HCT116 (cell line): ENCODE results near the gene ZFP1. TPM values are rescaled to one million over a fixed set of nuclear protein-coding genes. Genes with fewer than 3 reads are reported as not detected.

ENCODE experiments used
- ATAC-seq: fragments of 200-7000 bp; cut with Tn5 transposase; 2 replicates; pipeline ENCODE4 v1.9.1; 2020; ENCODE audit warnings: mild to moderate bottlenecking, moderate library complexity
- BruUV-seq: library from RNA; stranded (reverse); fragments of 400-500 nt; replicated peaks from 2 replicates; lab custom pipeline; 2021; lab: Mats Ljungman, UMichigan
- CTCF ChIA-PET: fragments of 300-600 bp; sonication (Branson Sonifier 250); formaldehyde crosslinking; loops from one replicate; lab custom pipeline; 2021; ENCODE audit warnings: antibody characterized with exemption; lab: Charles Lee
- POLR2A ChIA-PET: fragments of 300-600, 350-600 bp; sonication (Branson Sonifier 250); formaldehyde crosslinking; loops from one replicate; lab custom pipeline; 2021; ENCODE audit warnings: antibody characterized with exemption; lab: Charles Lee
- RAD21 ChIA-PET, 2 experiments: fragments of 300-600 bp; sonication (Branson Sonifier 250); formaldehyde crosslinking; loops; one replicate each; lab custom pipeline; 2023; ENCODE audit warnings: low total read pairs in 2 of 2; ENCODE audit not compliant: uncharacterized antibody in 2 of 2, unreplicated experiment in 2 of 2, low non-redundant PET in 1 of 2; lab: Charles Lee
- DNase-seq: peaks from one replicate; pipeline ENCODE4 v3.0.0-alpha.2; 2010; ENCODE audit warnings: low read depth, low spot score
- H2AFZ ChIP-seq: fragments of 200-600 bp; shearing (Covaris generic), sonication (generic); 2 replicates; pipeline ENCODE4 v1.6.1; 2017; ENCODE audit warnings: low read depth, mixed run types, mixed read lengths, antibody characterized with exemption, low read length; ENCODE audit not compliant: poor library complexity, severe bottlenecking
- H3K27ac ChIP-seq: 2 replicates; pipeline ENCODE4 v1.5.1; 2012; ENCODE audit warnings: low read depth, low read length
- H3K27me3 ChIP-seq: fragments of 200-600 bp; sonication (generic); 2 replicates; pipeline ENCODE4 v1.6.1; 2016; ENCODE audit warnings: mixed run types, low read length, mixed read lengths; ENCODE audit not compliant: insufficient read depth
- H3K36me3 ChIP-seq, 2 experiments: fragments of 200-500 bp in 1 of 2; fragments of 200-600 bp in 1 of 2; sonication (Bioruptor generic) in 1 of 2; sonication (generic) in 1 of 2; 2 replicates each; pipeline versions ENCODE4 v1.5.1 to v1.6.1; 2014 to 2016; ENCODE audit warnings: low read length in 2 of 2, inconsistent platforms in 1 of 2, mixed read lengths in 1 of 2, mixed run types in 1 of 2; ENCODE audit not compliant: insufficient read depth in 2 of 2, control insufficient read depth in 1 of 2
- H3K4me1 ChIP-seq, 2 experiments: fragments of 200-600 bp in 1 of 2; sonication (generic) in 1 of 2; 2 replicates each; pipeline versions ENCODE4 v1.5.1 to v1.6.1; 2012 to 2017; ENCODE audit warnings: low read length in 2 of 2, inconsistent platforms in 1 of 2, mild to moderate bottlenecking in 1 of 2, mixed read lengths in 1 of 2, mixed run types in 1 of 2, moderate library complexity in 1 of 2; ENCODE audit not compliant: insufficient read depth in 2 of 2, control insufficient read depth in 1 of 2
- H3K4me2 ChIP-seq: fragments of 200-600 bp; sonication (generic); 2 replicates; pipeline ENCODE4 v1.6.1; 2017; ENCODE audit warnings: mixed run types, low read length, mixed read lengths
- H3K4me3 ChIP-seq, 2 experiments: fragments of 200-600 bp in 1 of 2; sonication (generic) in 1 of 2; replicated peaks in 1 of 2; 2 replicates each; pipeline ENCODE4 v1.5.1; 2011 to 2016; ENCODE audit warnings: low read length in 2 of 2, control low read depth in 1 of 2, low read depth in 1 of 2, mild to moderate bottlenecking in 1 of 2, mixed read lengths in 1 of 2, mixed run types in 1 of 2
- H3K79me2 ChIP-seq: fragments of 200-600 bp; sonication (generic); 2 replicates; pipeline ENCODE4 v1.6.1; 2017; ENCODE audit warnings: mild to moderate bottlenecking, mixed run types, low read length, moderate library complexity, mixed read lengths; ENCODE audit not compliant: insufficient read depth
- H3K9ac ChIP-seq: fragments of 200-600 bp; sonication (generic); 2 replicates; pipeline ENCODE4 v1.6.1; 2016; ENCODE audit warnings: low read length, mixed read lengths
- H3K9me2 ChIP-seq: fragments of 200-600 bp; sonication (generic), shearing (Covaris generic); 2 replicates; pipeline ENCODE4 v1.6.1; 2017; ENCODE audit warnings: mixed run types, mild to moderate bottlenecking, moderate library complexity; ENCODE audit not compliant: insufficient read depth
- H3K9me3 ChIP-seq, 2 experiments: fragments of 200-500 bp in 1 of 2; fragments of 200-600 bp in 1 of 2; sonication (Bioruptor generic) in 1 of 2; sonication (generic) in 1 of 2; 2 replicates each; pipeline ENCODE4 v1.6.1; 2014 to 2017; ENCODE audit warnings: low read length in 2 of 2, mixed read lengths in 2 of 2, inconsistent platforms in 1 of 2, low read depth in 1 of 2, mild to moderate bottlenecking in 1 of 2, mixed run types in 1 of 2, moderate library complexity in 1 of 2; ENCODE audit not compliant: control insufficient read depth in 1 of 2, insufficient read depth in 1 of 2
- H4K20me1 ChIP-seq: fragments of 200-600 bp; sonication (generic), shearing (Covaris generic); 2 replicates; pipeline ENCODE4 v1.6.1; 2017; ENCODE audit warnings: mixed run types, mild to moderate bottlenecking, moderate library complexity; ENCODE audit not compliant: insufficient read depth
- CEBPB ChIP-seq: IDR thresholded peaks from 2 replicates; pipeline ENCODE4 v1.6.1; 2012; ENCODE audit warnings: low read depth
- EZH2 ChIP-seq: fragments of 200-600 bp; sonication (generic); IDR thresholded peaks from 2 replicates; pipeline ENCODE4 v1.6.1; 2017; ENCODE audit warnings: antibody characterized with exemption, mixed run types
- JUND ChIP-seq: IDR thresholded peaks from 2 replicates; pipeline ENCODE4 v1.6.1; 2012
- MAX ChIP-seq: IDR thresholded peaks from 2 replicates; pipeline ENCODE4 v1.6.1; 2012
- RAD21 ChIP-seq: IDR thresholded peaks from 2 replicates; pipeline ENCODE4 v1.6.1; 2012; ENCODE audit warnings: low read depth, mild to moderate bottlenecking
- SP1 ChIP-seq: IDR thresholded peaks from 2 replicates; pipeline ENCODE4 v1.6.1; 2012; ENCODE audit warnings: low read depth
- YY1 ChIP-seq: IDR thresholded peaks from 2 replicates; pipeline ENCODE4 v1.6.1; 2011; ENCODE audit warnings: low read length, low read depth, moderate library complexity, mild to moderate bottlenecking; ENCODE audit not compliant: insufficient replicate concordance; ENCODE audit errors: extremely low read depth
- intact Hi-C: fragments of 100-400 bp; cut with micrococcal nuclease; formaldehyde crosslinking; loops from 2 replicates; pipeline ENCODE4 v1.10.0; 2022
- total RNA-seq: library from RNA; stranded (reverse); gene quantifications from one replicate; pipeline ENCODE4 v1.2.1, GENCODE V29; 2021; ENCODE audit not compliant: unreplicated experiment

ZFP1 gene
- total RNA-seq, 1 experiment from 2014 or later: 12.8 TPM

DNA sequence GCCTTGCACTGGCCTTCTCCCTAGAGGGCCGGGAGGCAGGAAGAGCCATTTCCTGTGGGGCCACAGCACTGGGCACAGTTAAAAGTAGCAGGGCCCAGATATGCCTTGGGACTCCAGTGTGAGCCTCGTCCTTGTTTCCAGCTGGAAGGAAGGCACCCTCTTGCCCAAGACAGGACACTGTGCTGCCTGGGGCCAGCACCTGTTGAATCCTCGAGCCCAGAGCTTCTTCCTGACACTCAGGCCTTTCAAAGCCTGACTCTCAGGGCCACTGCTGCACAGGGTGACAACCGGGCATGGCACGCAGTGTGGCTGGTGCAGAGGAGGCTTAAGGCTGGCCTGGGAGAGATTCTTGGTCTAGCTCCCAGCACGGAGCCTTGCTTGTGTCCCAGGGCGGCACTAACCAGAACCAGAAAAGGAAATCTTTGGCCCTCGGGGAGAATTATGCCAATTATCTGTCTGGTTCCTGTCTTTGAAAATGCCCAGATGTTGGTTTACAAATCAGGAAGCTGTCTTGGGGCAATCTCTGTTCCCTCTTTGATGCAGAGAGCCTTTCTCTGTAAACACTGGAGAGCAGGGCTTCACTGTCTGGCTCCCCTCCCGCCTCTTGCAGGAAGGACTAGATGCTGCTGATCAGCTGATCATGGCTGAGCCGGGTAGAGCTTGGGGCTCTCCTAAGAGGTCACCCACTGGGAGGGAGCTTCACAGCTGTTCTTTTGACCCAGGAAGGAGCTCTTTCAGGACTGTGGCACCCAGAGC, 42.8 kb upstream of the ZFP1 start:
- H4K20me1 ChIP-seq: no peaks in the 10 kb centered on the region
- H3K4me3 ChIP-seq: no peak overlapping the region
- no peaks in the 10 kb centered on the region; the same call in 1 of the 2 replicates for H3K79me2 ChIP-seq
- no peaks in the 10 kb centered on the region for H3K27me3 ChIP-seq
- ChIA-PET CTCF (no interaction called here), RAD21 (interaction anchor here in 1 of 2 experiments (0.6 kb wide), 1 partner anchor 19 kb away, joined by 4 read pairs; no protein-coding TSS in a partner anchor), POLR2A (no interaction called here)
- H3K36me3 ChIP-seq: peaks cover 0 to 5% of the 10 kb centered on the region in 2 experiments; a peak in 1 of 4 replicates
- H3K9ac ChIP-seq: no peak overlapping the region
- no peak overlapping the region for H2AFZ ChIP-seq
- no peaks in the 10 kb centered on the region for H3K9me3 ChIP-seq
- intact Hi-C loops: no loop called here
- no TSS peak for BruUV-seq
- H3K4me1 ChIP-seq: peaks cover 26 to 36% of the 10 kb centered on the region in 2 experiments
- no peak overlapping the region for H3K27ac ChIP-seq
- DNase-seq (no peak), ATAC-seq (no peak)
- TF ChIP-seq RAD21 (no peak), YY1 (no peak), EZH2 (no peak), SP1 (no peak), CEBPB (no peak), MAX (no peak), JUND (no peak)
- H3K4me2 ChIP-seq: no peak overlapping the region
- H3K9me2 ChIP-seq: no peaks in the 10 kb centered on the region
